HCT116 (cell line): ENCODE results near the gene KLF4. TPM values are rescaled to one million over a fixed set of nuclear protein-coding genes. Genes with fewer than 3 reads are reported as not detected.

ENCODE experiments used
- ATAC-seq: fragments of 200-7000 bp; cut with Tn5 transposase; 2 replicates; pipeline ENCODE4 v1.9.1; 2020; ENCODE audit warnings: mild to moderate bottlenecking, moderate library complexity
- BruUV-seq: library from RNA; stranded (reverse); fragments of 400-500 nt; replicated peaks from 2 replicates; lab custom pipeline; 2021; lab: Mats Ljungman, UMichigan
- CTCF ChIA-PET: fragments of 300-600 bp; sonication (Branson Sonifier 250); formaldehyde crosslinking; loops from one replicate; lab custom pipeline; 2021; ENCODE audit warnings: antibody characterized with exemption; lab: Charles Lee
- POLR2A ChIA-PET: fragments of 300-600, 350-600 bp; sonication (Branson Sonifier 250); formaldehyde crosslinking; loops from one replicate; lab custom pipeline; 2021; ENCODE audit warnings: antibody characterized with exemption; lab: Charles Lee
- RAD21 ChIA-PET, 2 experiments: fragments of 300-600 bp; sonication (Branson Sonifier 250); formaldehyde crosslinking; loops; one replicate each; lab custom pipeline; 2023; ENCODE audit warnings: low total read pairs in 2 of 2; ENCODE audit not compliant: uncharacterized antibody in 2 of 2, unreplicated experiment in 2 of 2, low non-redundant PET in 1 of 2; lab: Charles Lee
- DNase-seq: peaks from one replicate; pipeline ENCODE4 v3.0.0-alpha.2; 2010; ENCODE audit warnings: low read depth, low spot score
- H2AFZ ChIP-seq: fragments of 200-600 bp; shearing (Covaris generic), sonication (generic); 2 replicates; pipeline ENCODE4 v1.6.1; 2017; ENCODE audit warnings: low read depth, mixed run types, mixed read lengths, antibody characterized with exemption, low read length; ENCODE audit not compliant: poor library complexity, severe bottlenecking
- H3K27ac ChIP-seq: 2 replicates; pipeline ENCODE4 v1.5.1; 2012; ENCODE audit warnings: low read depth, low read length
- H3K27me3 ChIP-seq: fragments of 200-600 bp; sonication (generic); 2 replicates; pipeline ENCODE4 v1.6.1; 2016; ENCODE audit warnings: mixed run types, low read length, mixed read lengths; ENCODE audit not compliant: insufficient read depth
- H3K36me3 ChIP-seq, 2 experiments: fragments of 200-500 bp in 1 of 2; fragments of 200-600 bp in 1 of 2; sonication (Bioruptor generic) in 1 of 2; sonication (generic) in 1 of 2; 2 replicates each; pipeline versions ENCODE4 v1.5.1 to v1.6.1; 2014 to 2016; ENCODE audit warnings: low read length in 2 of 2, inconsistent platforms in 1 of 2, mixed read lengths in 1 of 2, mixed run types in 1 of 2; ENCODE audit not compliant: insufficient read depth in 2 of 2, control insufficient read depth in 1 of 2
- H3K4me1 ChIP-seq, 2 experiments: fragments of 200-600 bp in 1 of 2; sonication (generic) in 1 of 2; 2 replicates each; pipeline versions ENCODE4 v1.5.1 to v1.6.1; 2012 to 2017; ENCODE audit warnings: low read length in 2 of 2, inconsistent platforms in 1 of 2, mild to moderate bottlenecking in 1 of 2, mixed read lengths in 1 of 2, mixed run types in 1 of 2, moderate library complexity in 1 of 2; ENCODE audit not compliant: insufficient read depth in 2 of 2, control insufficient read depth in 1 of 2
- H3K4me2 ChIP-seq: fragments of 200-600 bp; sonication (generic); 2 replicates; pipeline ENCODE4 v1.6.1; 2017; ENCODE audit warnings: mixed run types, low read length, mixed read lengths
- H3K4me3 ChIP-seq, 2 experiments: fragments of 200-600 bp in 1 of 2; sonication (generic) in 1 of 2; replicated peaks in 1 of 2; 2 replicates each; pipeline ENCODE4 v1.5.1; 2011 to 2016; ENCODE audit warnings: low read length in 2 of 2, control low read depth in 1 of 2, low read depth in 1 of 2, mild to moderate bottlenecking in 1 of 2, mixed read lengths in 1 of 2, mixed run types in 1 of 2
- H3K79me2 ChIP-seq: fragments of 200-600 bp; sonication (generic); 2 replicates; pipeline ENCODE4 v1.6.1; 2017; ENCODE audit warnings: mild to moderate bottlenecking, mixed run types, low read length, moderate library complexity, mixed read lengths; ENCODE audit not compliant: insufficient read depth
- H3K9ac ChIP-seq: fragments of 200-600 bp; sonication (generic); 2 replicates; pipeline ENCODE4 v1.6.1; 2016; ENCODE audit warnings: low read length, mixed read lengths
- H3K9me2 ChIP-seq: fragments of 200-600 bp; sonication (generic), shearing (Covaris generic); 2 replicates; pipeline ENCODE4 v1.6.1; 2017; ENCODE audit warnings: mixed run types, mild to moderate bottlenecking, moderate library complexity; ENCODE audit not compliant: insufficient read depth
- H3K9me3 ChIP-seq, 2 experiments: fragments of 200-500 bp in 1 of 2; fragments of 200-600 bp in 1 of 2; sonication (Bioruptor generic) in 1 of 2; sonication (generic) in 1 of 2; 2 replicates each; pipeline ENCODE4 v1.6.1; 2014 to 2017; ENCODE audit warnings: low read length in 2 of 2, mixed read lengths in 2 of 2, inconsistent platforms in 1 of 2, low read depth in 1 of 2, mild to moderate bottlenecking in 1 of 2, mixed run types in 1 of 2, moderate library complexity in 1 of 2; ENCODE audit not compliant: control insufficient read depth in 1 of 2, insufficient read depth in 1 of 2
- H4K20me1 ChIP-seq: fragments of 200-600 bp; sonication (generic), shearing (Covaris generic); 2 replicates; pipeline ENCODE4 v1.6.1; 2017; ENCODE audit warnings: mixed run types, mild to moderate bottlenecking, moderate library complexity; ENCODE audit not compliant: insufficient read depth
- ATF3 ChIP-seq: IDR thresholded peaks from 2 replicates; pipeline ENCODE4 v1.6.1; 2012
- EZH2 ChIP-seq: fragments of 200-600 bp; sonication (generic); IDR thresholded peaks from 2 replicates; pipeline ENCODE4 v1.6.1; 2017; ENCODE audit warnings: antibody characterized with exemption, mixed run types
- FOSL1 ChIP-seq: IDR thresholded peaks from 2 replicates; pipeline ENCODE4 v1.6.1; 2012; ENCODE audit warnings: low read depth
- JUND ChIP-seq: IDR thresholded peaks from 2 replicates; pipeline ENCODE4 v1.6.1; 2012
- MAX ChIP-seq: IDR thresholded peaks from 2 replicates; pipeline ENCODE4 v1.6.1; 2012
- POLR2A ChIP-seq: IDR thresholded peaks from 2 replicates; pipeline ENCODE4 v1.7.0; 2011; ENCODE audit warnings: borderline replicate concordance; ENCODE audit not compliant: insufficient read depth, insufficient read length; ENCODE audit errors: extremely low read depth
- RAD21 ChIP-seq: IDR thresholded peaks from 2 replicates; pipeline ENCODE4 v1.6.1; 2012; ENCODE audit warnings: low read depth, mild to moderate bottlenecking
- REST ChIP-seq: IDR thresholded peaks from 2 replicates; pipeline ENCODE4 v1.6.1; 2012; ENCODE audit warnings: low read depth
- TCF7L2 ChIP-seq: IDR thresholded peaks from 2 replicates; pipeline ENCODE4 v1.7.0; 2011; ENCODE audit warnings: borderline replicate concordance, inconsistent platforms; ENCODE audit not compliant: insufficient read depth, insufficient read length; ENCODE audit errors: extremely low read depth
- ZNF274 ChIP-seq: fragments of 200-500 bp; sonication (Bioruptor generic); IDR thresholded peaks from 2 replicates; pipeline ENCODE4 v1.6.1; 2014; ENCODE audit warnings: mild to moderate bottlenecking, low read depth, low read length, inconsistent platforms
- intact Hi-C: fragments of 100-400 bp; cut with micrococcal nuclease; formaldehyde crosslinking; loops from 2 replicates; pipeline ENCODE4 v1.10.0; 2022
- total RNA-seq: library from RNA; stranded (reverse); gene quantifications from one replicate; pipeline ENCODE4 v1.2.1, GENCODE V29; 2021; ENCODE audit not compliant: unreplicated experiment

KLF4 gene
- total RNA-seq, 1 experiment from 2014 or later, result 92.8 TPM

GRCh38 chr9:107462691-107463090 is 26.9 kb downstream of the KLF4 start:
- Histone ChIP-seq H3K79me2 (no peaks in the 10 kb centered on the region), H3K27me3 (no peaks in the 10 kb centered on the region), H3K4me2 (no peak overlapping the region), H3K4me3 (no peak overlapping the region), H3K9ac (no peak overlapping the region), H3K27ac (no peak overlapping the region), H2AFZ (peak overlapping the region; percentile 42), H3K4me1 (peaks cover 0 to 13% of the 10 kb centered on the region in 2 experiments; a peak in 3 of 4 replicates), H3K36me3 (no peaks in the 10 kb centered on the region), H4K20me1 (no peaks in the 10 kb centered on the region), H3K9me3 (no peaks in the 10 kb centered on the region), H3K9me2 (no peaks in the 10 kb centered on the region)
- ChIA-PET RAD21 (no interaction called here), POLR2A (no interaction called here), CTCF (no interaction called here)
- no TSS peak for BruUV-seq
- ATAC-seq (no peak), DNase-seq (no peak)
- intact Hi-C loops, result no loop called here
- TF ChIP-seq ZNF274 (no peak), POLR2A (no peak), ATF3 (no peak), FOSL1 (no peak), EZH2 (no peak), TCF7L2 (no peak), RAD21 (no peak), MAX (no peak), JUND (no peak), REST (no peak)
